Caco-2 (cell line): ENCODE results near the gene R3HDM1. TPM values are rescaled to one million over a fixed set of nuclear protein-coding genes. Genes with fewer than 3 reads are reported as not detected.

Experiments used
- Bru-seq: library from RNA; stranded (reverse); fragments of 400-500 nt; gene quantifications from one replicate; lab custom pipeline; 2021; lab: Mats Ljungman, UMichigan
- BruChase-seq, 2 experiments: library from RNA; stranded (reverse); fragments of 400-500 nt; gene quantifications; one replicate each; lab custom pipeline; 2021; lab: Mats Ljungman, UMichigan
- BruUV-seq: library from RNA; stranded (reverse); fragments of 400-500 nt; replicated peaks from 2 replicates; lab custom pipeline; 2021; lab: Mats Ljungman, UMichigan
- CTCF ChIA-PET: fragments of 300-600 bp; sonication (Branson Sonifier 250); formaldehyde crosslinking; loops from one replicate; lab custom pipeline; 2022; ENCODE audit warnings: antibody characterized with exemption; lab: Charles Lee
- POLR2A ChIA-PET: fragments of 300-600 bp; sonication (Branson Sonifier 250); formaldehyde crosslinking; loops from one replicate; lab custom pipeline; 2022; ENCODE audit warnings: antibody characterized with exemption; lab: Charles Lee
- DNase-seq, 2 experiments: peaks; one replicate each; pipeline versions ENCODE4 v3.0.0 to v3.0.0-alpha.2; 2020 to 2022
- H3K27me3 ChIP-seq: replicated peaks from 2 replicates; pipeline ENCODE4 v1.6.0; 2011; ENCODE audit warnings: low read length; ENCODE audit not compliant: control insufficient read depth, insufficient read depth
- H3K36me3 ChIP-seq: 2 replicates; pipeline ENCODE4 v1.5.1; 2011; ENCODE audit warnings: low read length; ENCODE audit not compliant: control insufficient read depth, insufficient read depth
- H3K4me1 ChIP-seq: fragments of 250-450 bp; sonication (Bioruptor Pico); 2 replicates; pipeline ENCODE4 v1.5.1; 2020; ENCODE audit warnings: mild to moderate bottlenecking
- H3K4me3 ChIP-seq: 2 replicates; pipeline ENCODE4 v1.5.1; 2011; ENCODE audit warnings: low read depth, mild to moderate bottlenecking, control low read depth, low read length
- H3K9me3 ChIP-seq: fragments of 250-450 bp; sonication (Bioruptor Pico); 2 replicates; pipeline ENCODE4 v1.5.1; 2020; ENCODE audit warnings: mild to moderate bottlenecking, moderate library complexity
- H3K27ac Mint-ChIP-seq: one replicate; pipeline ENCODE4 v1.8.0; 2022; ENCODE audit warnings: mixed read lengths; ENCODE audit not compliant: unreplicated experiment
- H3K27me3 Mint-ChIP-seq: one replicate; pipeline ENCODE4 v1.8.0; 2022; ENCODE audit warnings: mixed read lengths; ENCODE audit not compliant: insufficient read depth, unreplicated experiment
- H3K36me3 Mint-ChIP-seq: one replicate; pipeline ENCODE4 v1.8.0; 2022; ENCODE audit warnings: mild to moderate bottlenecking, mixed read lengths; ENCODE audit not compliant: insufficient read depth, unreplicated experiment
- H3K4me1 Mint-ChIP-seq: one replicate; pipeline ENCODE4 v1.8.0; 2022; ENCODE audit warnings: low read depth, mixed read lengths; ENCODE audit not compliant: unreplicated experiment
- H3K4me3 Mint-ChIP-seq: one replicate; pipeline ENCODE4 v1.8.0; 2022; ENCODE audit warnings: mild to moderate bottlenecking, moderate library complexity, mixed read lengths; ENCODE audit not compliant: unreplicated experiment
- H3K9me3 Mint-ChIP-seq: one replicate; pipeline ENCODE4 v1.8.0; 2022; ENCODE audit warnings: mixed read lengths; ENCODE audit not compliant: unreplicated experiment
- CTCF ChIP-seq, 2 experiments: fragments of 200-600 bp in 1 of 2; IDR thresholded peaks; 1 replicate in 1 of 2; 2 replicates in 1 of 2; pipeline versions ENCODE4 v1.5.1 to v1.8.0; 2011 to 2022; ENCODE audit warnings: antibody characterized with exemption in 1 of 2, control low read depth in 1 of 2, inconsistent platforms in 1 of 2, low read depth in 1 of 2, low read length in 1 of 2, mild to moderate bottlenecking in 1 of 2, moderate library complexity in 1 of 2; ENCODE audit not compliant: insufficient read depth in 1 of 2, severe bottlenecking in 1 of 2, unreplicated experiment in 1 of 2
- intact Hi-C: fragments of 100-400 bp; cut with micrococcal nuclease; formaldehyde crosslinking; loops from one replicate; pipeline ENCODE4 v1.10.0; 2022; ENCODE audit not compliant: unreplicated experiment
- long read RNA-seq: library from polyadenylated mRNA; stranded (forward); transcript quantifications from one replicate; pipeline ENCODE4 v2.0.0, GENCODE V29; 2022
- total RNA-seq: library from RNA; stranded (reverse); gene quantifications from 2 replicates; pipeline ENCODE4 v1.2.3, GENCODE V29; 2022

Gene R3HDM1
- total RNA-seq (44.4 and 45.3 TPM in 2 replicates), Bru-seq, nascent RNA (percentile 81 among the genes with signal in this experiment), BruChase-seq, experiment 1, labeled RNA remaining after a 2-hour chase (percentile 77 among the genes with signal in this experiment), BruChase-seq, experiment 2, labeled RNA remaining after a 6-hour chase (percentile 75 among the genes with signal in this experiment)
- long read RNA-seq, full-length matches to known transcripts, result 1 of 25 reads
- long read RNA-seq, partial matches to known transcripts, result 12 of 25 reads
- long read RNA-seq, other reads (novel, unspliced or antisense), result 12 of 25 reads

GRCh38 chr2:135531231-135532197 is at the start of gene R3HDM1:
TSS of gene R3HDM1 (plus strand) at chr2:135531484. CDS start at chr2:135604846, 73,362 bp downstream.
- peaks cover 7% of the 10 kb centered on the region; the same call in 1 of the 2 replicates for H3K4me1 ChIP-seq
- peak within 1 kb of the TSS; percentile 45 for H3K27ac Mint-ChIP-seq

DNA sequence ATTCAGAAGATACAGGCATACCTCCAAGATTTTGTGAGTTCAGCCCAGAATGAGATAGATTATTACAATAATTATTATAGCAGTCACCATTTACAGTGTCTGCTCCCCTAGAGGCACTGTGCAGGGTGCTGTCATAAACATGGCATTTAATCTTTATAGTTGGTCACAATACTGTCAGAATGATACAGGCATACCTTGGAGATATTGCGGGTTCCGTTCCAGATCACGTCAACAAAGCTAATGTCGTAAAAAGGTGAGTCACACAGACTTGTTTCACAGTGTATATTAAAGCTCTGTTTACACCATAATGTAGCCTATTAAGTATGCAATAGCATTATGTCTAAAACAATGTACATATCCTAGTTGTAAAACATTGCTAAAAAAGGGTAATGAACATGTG is 45.8 kb upstream of the R3HDM1 start:
- 0 out of 2 replicates have a peak, but pooled peaks cover 2% of the 10 kb centered on the region for H3K9me3 ChIP-seq
- no peaks in the 10 kb centered on the region for H3K27me3 ChIP-seq
- Mint-ChIP-seq H3K4me1 (peaks cover 6% of the 10 kb centered on the region), H3K4me3 (no peak overlapping the region), H3K9me3 (peaks cover 12% of the 10 kb centered on the region), H3K27ac (no peak overlapping the region), H3K27me3 (no peaks in the 10 kb centered on the region), H3K36me3 (peaks cover 25% of the 10 kb centered on the region)
- no peaks in the 10 kb centered on the region for H3K4me1 ChIP-seq
- H3K36me3 ChIP-seq, result no peaks in the 10 kb centered on the region
- peak in 1 of 2 experiments; percentile 8 for DNase-seq
- ChIA-PET POLR2A (no interaction called here), CTCF (no interaction called here)
- intact Hi-C loops, result no loop called here
- no TSS peak for BruUV-seq
- no peak for TF ChIP-seq CTCF (IDR thresholded peaks at IDR 0.05; ENCODE audit: insufficient read depth in 1 of 2, low read depth in 1 of 2, low read length in 1 of 2, severe bottlenecking in 1 of 2, unreplicated experiment in 1 of 2)
- H3K4me3 ChIP-seq, result no peak overlapping the region

More at GRCh38 chr2:135531231-135532197, at the start of gene R3HDM1:
- Mint-ChIP-seq H3K4me3 (no peak within 1 kb of the TSS), H3K27me3 (no peaks in the 10 kb centered on the region), H3K36me3 (peaks cover 6% of the 10 kb centered on the region), H3K4me1 (peaks cover 7% of the 10 kb centered on the region), H3K9me3 (peaks cover 5% of the 10 kb centered on the region)
- Histone ChIP-seq H3K9me3 (0 out of 2 replicates have a peak, but pooled peaks cover 2% of the 10 kb centered on the region), H3K4me3 (peak within 1 kb of the TSS; percentile 86), H3K27me3 (no peaks in the 10 kb centered on the region), H3K36me3 (no peaks in the 10 kb centered on the region)
- BruUV-seq, result no TSS peak
- TF ChIP-seq CTCF (IDR thresholded peaks at IDR 0.05; ENCODE audit: insufficient read depth in 1 of 2, low read depth in 1 of 2, low read length in 1 of 2, severe bottlenecking in 1 of 2, unreplicated experiment in 1 of 2), result peak; percentile 23 to 39
- ChIA-PET POLR2A (interaction anchor here (0.6 to 1.2 kb wide), 6 partner anchors 25 to 613 kb away, joined by 3 to 17 read pairs (median 6); partner anchors contain the start of gene CCNT2), CTCF (interaction anchor here (0.8 to 1.4 kb wide), 6 partner anchors 178 to 543 kb away, joined by 3 to 5 read pairs (median 4); partner anchors contain the start of gene UBXN4)
- peak; percentile 98 to 99 for DNase-seq
- intact Hi-C loops, result loop anchor here (1.0 to 5.0 kb wide), 4 partner anchors 58 to 529 kb away; no protein-coding TSS in a partner anchor

- DNase-seq, result no peak
- H3K36me3 Mint-ChIP-seq, result peaks cover 19% of the 10 kb centered on the region
- H3K36me3 ChIP-seq, result no peaks in the 10 kb centered on the region
- intact Hi-C loops, result no loop called here
- H3K4me1 Mint-ChIP-seq, result peaks cover 6% of the 10 kb centered on the region
- no peaks in the 10 kb centered on the region for H3K4me1 ChIP-seq
- POLR2A ChIA-PET, result no interaction called here
- H3K9me3 ChIP-seq, result 0 out of 2 replicates have a peak, but pooled peaks cover 2% of the 10 kb centered on the region
- CTCF ChIA-PET, result no interaction called here
- no TSS peak for BruUV-seq
- H3K27ac Mint-ChIP-seq, result no peak overlapping the region
- H3K4me3 ChIP-seq, result no peak overlapping the region
- TF ChIP-seq CTCF (IDR thresholded peaks at IDR 0.05; ENCODE audit: insufficient read depth in 1 of 2, low read depth in 1 of 2, low read length in 1 of 2, severe bottlenecking in 1 of 2, unreplicated experiment in 1 of 2), result no peak
- no peaks in the 10 kb centered on the region for H3K27me3 ChIP-seq
- H3K9me3 Mint-ChIP-seq, result peaks cover 12% of the 10 kb centered on the region
- H3K4me3 Mint-ChIP-seq, result no peak overlapping the region
- no peaks in the 10 kb centered on the region for H3K27me3 Mint-ChIP-seq
Measured at GRCh38 chr2:135490376-135490775, 40.9 kb upstream of the R3HDM1 start.
